Activated CD4-positive, alpha-beta T cell treated with anti-CD3 and anti-CD28 coated beads for 48 hours (primary cell): Measurements from ENCODE around the gene CLIC5.

Experiments
- DNase-seq: peaks from one replicate; pipeline ENCODE4 v3.0.0-alpha.2; 2020

CLIC5 gene

GRCh38 chr6:46032110-46032998, 16.7 kb upstream of the CLIC5 start:
- DNase-seq, result no peak

GRCh38 chr6:46029602-46030001, 13.9 kb upstream of the CLIC5 start:
- no peak for DNase-seq

GRCh38 chr6:46026307-46026706, 10.6 kb upstream of the CLIC5 start:
- DNase-seq, result no peak

- DNase-seq, result no peak
Observed at GRCh38 chr6:46025573-46025972, 9.9 kb upstream of the CLIC5 start.

GRCh38 chr6:46024124-46024769, 8.6 kb upstream of the CLIC5 start:
- no peak for DNase-seq

DNA sequence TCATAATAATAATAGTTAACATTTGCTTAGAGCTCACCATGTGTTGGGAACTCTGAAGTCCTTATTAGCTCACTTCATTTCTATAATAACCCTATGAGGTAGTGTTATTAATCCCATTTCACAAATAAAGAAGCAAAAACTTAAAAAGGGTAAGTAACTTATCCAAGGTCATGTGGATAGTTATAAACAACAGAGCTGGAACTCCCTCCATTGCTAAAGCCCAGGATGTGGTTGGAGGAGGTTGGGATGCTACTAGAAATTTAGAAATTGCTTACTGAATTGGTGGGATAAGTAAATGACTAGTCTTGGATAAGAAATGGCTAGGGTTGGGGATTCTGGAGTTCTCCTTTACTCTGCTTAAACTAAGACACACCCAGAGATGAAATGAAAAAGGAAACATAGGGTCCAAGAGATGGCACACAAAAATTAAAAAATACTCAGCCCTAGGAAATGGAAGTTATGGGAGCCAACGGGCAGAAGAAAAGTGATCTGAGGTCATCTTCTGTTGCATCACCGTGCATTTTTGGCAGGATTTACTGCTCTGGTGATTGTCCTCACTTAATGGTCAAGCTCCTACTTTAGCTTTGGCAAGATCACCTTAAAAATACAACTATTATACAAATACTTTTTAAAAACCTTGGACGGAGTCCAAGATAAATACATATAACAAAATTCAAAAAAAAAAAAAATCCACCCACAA, 7.7 kb upstream of the CLIC5 start:
- DNase-seq, result no peak

DNA sequence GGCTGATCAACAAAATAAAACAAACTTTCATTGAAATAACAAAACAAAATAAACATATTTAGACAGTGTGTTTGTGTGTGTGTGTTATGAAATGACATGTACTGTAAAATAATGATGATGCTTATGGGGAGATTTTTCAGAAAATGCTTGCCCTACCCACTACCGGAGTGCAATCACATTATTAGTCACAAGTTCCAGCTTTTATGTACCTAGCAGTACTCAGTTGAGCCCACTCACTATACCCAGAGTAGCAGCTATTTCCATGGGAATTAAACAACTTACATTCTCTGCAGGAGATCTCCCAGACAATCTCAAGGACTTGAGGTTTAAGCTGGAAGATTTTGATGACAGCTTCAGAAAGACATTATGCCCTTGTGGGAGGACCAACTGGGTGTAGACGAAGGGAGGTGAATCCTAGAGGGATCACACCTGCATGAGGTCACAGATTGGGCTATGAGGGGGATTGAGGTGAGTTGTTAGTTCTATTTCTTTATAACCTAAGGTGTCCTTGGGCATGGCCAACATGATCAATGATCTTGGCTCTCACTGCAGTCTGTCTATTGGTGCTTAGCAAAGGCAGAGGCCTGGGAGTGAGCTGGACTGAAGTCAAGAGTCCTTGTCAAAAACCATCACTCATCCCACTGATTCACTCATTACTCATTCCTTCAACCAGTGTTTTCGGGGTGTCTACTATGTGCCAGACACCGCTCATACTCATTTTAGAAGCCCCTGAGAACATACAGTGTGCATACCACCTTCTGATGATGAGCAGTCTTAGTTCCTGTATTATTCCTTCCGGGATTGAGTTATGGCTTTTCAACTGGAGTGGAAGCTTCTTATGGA, 6.7 kb upstream of the CLIC5 start:
- no peak for DNase-seq

DNA sequence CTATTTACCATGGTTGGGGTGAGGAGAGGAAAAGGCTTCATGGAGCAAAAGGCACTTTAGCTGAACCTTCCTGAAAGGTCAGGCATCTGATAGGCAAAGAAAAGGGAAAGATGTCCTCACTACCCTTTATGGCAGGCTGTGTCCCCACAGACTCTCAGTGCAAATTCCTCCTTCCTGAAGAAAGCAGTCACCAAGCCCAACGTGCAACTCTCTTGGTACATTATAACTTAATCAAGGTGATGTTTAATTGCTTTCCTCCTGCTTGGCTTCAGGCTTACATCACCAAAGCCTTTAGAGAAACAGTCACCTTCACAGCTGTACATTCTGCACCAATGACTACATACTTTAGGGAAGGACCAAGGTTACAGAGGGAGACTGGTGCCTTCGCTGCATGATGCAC, 2.1 kb upstream of the CLIC5 start:
- DNase-seq, result no peak

DNA sequence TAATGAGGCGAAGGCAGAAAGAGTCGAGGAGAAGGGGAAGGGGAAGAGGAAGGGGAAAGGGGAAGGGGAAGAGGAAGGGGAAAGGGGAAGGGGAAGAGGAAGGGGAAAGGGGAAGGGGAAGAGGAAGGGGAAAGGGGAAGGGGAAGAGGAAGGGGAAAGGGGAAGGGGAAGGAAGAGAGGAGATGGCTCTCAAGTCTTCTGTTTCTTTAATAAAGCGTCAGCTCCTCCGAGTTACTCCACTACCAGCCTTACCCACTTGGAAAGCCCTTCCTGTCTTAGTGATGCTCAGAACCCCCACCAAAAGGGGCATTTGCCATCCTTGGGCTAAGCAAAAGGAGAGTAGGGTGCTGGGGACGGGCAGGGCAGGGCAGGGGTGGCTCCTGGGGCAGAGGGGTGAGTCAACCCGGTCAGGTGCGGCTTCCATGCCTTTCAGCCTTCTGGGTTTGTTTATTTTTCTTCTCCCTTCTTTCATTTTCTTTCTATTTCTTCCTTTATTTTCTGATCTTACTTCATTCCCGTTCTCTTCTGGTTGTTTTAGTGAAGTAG, 476 bp upstream of the CLIC5 start:
- no peak for DNase-seq

GRCh38 chr6:46014511-46015118, 1.0 kb downstream of the CLIC5 start:
- peak; percentile 46 for DNase-seq

GRCh38 chr6:46014046-46014445, 1.6 kb downstream of the CLIC5 start:
- DNase-seq, result no peak

DNA sequence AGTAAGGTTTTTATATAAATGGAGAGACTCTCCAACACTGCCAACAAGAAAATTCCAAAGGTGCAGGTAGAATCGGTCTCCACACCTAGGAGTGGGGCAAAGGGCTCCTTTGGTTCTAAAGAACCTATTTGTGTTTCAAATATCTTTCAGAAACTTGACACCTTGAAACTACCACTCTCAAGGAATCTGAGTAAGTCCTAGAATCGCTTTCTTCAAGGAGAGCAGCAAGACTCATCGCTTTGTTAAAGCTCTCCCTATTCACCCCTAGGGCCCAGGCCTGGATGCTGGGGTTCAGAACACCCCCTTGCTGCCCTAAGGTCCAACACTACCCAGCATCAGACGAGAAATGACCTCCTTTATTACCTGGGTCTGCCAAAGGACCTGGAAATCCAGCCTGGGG, 2.0 kb downstream of the CLIC5 start:
- no peak for DNase-seq

DNA sequence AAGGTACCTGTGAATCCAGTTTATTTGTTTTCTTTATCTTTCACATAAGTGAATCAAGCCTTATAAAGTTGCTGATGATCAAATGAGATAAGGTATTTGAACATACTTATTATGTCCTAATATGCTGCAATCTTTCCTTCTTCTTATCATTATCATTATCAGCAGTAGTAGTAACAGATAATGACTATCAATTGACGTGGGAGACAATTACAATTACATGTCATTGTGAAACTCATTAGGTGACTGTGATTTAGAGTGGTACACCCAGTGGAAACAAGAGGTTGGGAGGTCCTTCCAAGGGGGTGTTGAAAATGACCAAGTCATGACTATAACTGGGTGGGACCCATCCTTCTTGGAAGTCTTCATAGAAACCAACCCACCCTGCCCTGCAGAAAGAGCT, 2.8 kb downstream of the CLIC5 start:
- no peak for DNase-seq

DNA sequence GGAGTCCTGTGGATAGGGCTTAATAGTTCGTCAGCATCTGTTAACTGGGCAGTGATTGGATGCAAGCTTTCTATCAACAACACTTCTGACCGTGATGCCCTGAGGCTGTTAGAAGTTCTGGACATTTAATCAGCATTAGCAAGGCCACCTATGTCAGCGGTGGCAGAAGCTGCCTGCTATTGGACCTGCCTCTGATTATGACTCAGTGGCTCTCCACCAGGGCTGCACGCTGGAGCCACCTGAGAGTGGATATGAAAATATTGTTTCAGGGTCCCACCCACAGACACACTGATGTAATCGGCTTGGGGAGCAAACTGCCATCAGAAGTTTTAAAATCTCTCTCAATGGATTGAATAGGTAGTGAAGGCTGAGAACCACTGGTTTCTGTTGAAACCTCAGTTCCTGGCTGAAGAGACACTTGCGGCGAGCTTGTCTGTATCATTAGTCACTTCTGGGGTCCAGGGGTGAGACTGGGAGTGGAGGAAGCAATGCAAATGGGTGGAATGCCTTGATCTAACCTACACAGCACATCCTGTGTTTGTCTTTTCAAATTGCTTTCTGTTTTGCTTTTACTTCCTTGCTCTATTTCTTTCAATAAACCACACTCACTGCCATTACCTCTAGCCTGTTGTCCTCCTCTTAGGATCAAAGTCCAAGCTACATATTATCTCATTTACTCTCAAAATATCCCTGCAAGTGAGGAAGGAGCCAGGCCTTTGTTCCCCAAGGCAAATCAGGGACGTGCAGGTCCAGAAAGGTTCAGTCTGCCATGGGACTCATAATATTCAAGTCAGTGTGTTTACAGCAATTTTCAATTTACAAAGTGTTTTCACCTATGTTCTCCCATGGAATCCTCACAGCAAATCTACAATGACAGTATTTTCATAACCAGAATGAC, 4.2 kb downstream of the CLIC5 start:
- DNase-seq, result peak; percentile 69

DNA sequence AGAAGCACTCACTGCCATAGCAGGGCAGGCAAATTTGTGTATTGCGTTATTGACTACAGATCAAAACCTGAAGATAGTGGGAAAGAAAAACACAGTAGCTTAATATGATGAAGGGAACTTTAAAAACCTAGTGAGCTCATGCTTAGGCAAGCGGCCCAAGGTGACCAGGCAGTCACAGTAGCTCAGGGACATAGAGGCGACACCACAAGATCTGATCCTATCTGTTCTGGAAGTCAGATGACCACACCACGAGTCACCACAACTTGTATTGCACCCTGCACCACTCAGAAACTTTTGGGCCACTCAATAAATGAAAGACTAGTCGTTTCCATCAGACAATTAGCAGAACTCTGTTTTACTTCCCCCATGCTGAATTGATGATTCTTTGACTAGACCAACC, 4.9 kb downstream of the CLIC5 start:
- DNase-seq, result peak; percentile 43

GRCh38 chr6:46010270-46010669, 5.4 kb downstream of the CLIC5 start:
- no peak for DNase-seq

GRCh38 chr6:46002264-46002663, 13.4 kb downstream of the CLIC5 start:
- no peak for DNase-seq

DNA sequence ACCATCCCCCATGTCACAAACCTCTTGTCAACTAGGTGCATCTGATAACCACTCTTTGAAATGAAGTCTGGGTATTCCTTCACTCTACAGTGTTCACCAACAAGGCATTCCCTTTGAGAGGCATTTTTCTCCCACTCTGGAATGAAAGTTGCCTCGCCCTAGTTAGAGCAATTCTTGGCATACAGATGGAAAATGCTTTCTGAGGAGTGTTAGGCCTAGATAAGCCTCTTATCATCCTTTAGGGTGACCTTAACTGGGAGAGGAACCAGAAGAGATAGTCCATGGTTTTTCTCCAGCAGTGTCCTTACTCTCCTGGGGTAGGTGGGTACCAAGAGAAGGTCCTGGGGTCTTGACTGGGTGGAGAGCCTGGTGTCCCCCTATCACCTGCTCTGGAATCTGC, 14.8 kb downstream of the CLIC5 start:
- no peak for DNase-seq

GRCh38 chr6:45998524-45998923, 17.1 kb downstream of the CLIC5 start:
- no peak for DNase-seq

DNA sequence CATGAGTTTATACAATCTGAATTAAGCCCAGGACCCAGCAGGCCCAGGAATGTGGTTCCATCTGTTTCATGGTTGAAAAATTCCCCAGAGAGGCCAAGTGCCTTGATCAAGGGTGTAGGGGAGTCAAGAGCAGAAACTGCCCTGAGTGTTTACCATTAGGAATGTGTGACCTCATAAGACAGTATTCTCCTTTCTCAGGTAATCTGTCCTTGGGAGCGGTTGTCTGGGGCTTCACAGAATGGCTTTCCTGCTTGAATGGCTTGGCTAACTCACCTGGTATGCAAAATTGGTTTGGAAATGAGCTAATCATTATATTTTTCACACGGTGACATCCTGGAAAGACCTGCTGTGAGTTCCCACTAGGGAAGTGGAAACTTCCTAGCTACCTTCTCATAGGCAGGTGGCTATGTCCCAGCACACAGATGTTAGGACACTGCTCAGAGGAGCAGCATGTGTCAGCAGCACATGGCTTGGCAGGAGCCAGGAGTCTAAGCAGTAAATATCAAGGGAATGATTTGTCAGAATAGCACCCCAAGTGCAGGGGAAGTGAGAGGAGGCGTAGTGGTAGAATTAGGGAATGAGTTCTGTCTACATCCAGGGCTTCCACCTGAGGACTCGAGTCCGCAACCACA, 17.7 kb downstream of the CLIC5 start:
- no peak for DNase-seq

DNA sequence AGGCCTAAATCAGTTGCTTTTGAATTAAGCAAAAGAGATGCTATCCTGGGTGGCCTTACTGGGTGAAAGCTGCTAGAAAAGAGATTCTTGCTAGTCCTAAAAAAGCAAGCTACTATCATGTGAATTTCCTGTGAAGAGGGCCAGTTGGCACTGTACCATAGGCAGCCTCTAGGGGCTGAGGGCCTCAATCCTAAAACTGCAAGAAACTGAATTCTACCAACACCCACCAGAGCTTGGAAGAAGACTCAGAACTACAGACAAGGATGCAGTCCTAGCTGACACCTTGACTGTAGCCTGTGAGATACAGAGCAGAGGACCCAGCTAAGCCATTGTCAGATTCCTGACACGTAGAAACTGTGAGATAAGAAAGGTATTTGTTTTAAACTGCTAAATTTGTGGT, 24.5 kb downstream of the CLIC5 start:
- DNase-seq, result no peak
